Thoracic aorta (tissue), 2 donors: ENCODE measurements around the gene VAPA. TPM values are rescaled to one million over a fixed set of nuclear protein-coding genes. Genes with fewer than 3 reads are reported as not detected.
"Not testable (repeated sequence)": the region's sequence is repeated elsewhere in the genome, so short reads cannot be mapped to it uniquely, and the experiment has no call there.

ENCODE experiments used
- ATAC-seq: fragments of 150-250 bp; one replicate; pipeline ENCODE4 v1.8.0; 2017; ENCODE audit warnings: low read depth; ENCODE audit not compliant: insufficient number of reproducible peaks, low FRiP score
- DNase-seq: peaks from one replicate; pipeline ENCODE4 v3.0.0-alpha.2; 2020; ENCODE audit warnings: low spot score
- H3K27ac ChIP-seq, 2 donors: fragments of 200-600 bp; sonication (generic); 1 replicate in 1 of 2; 2 replicates in 1 of 2; pipeline ENCODE4 v1.5.1; 2016; ENCODE audit warnings: mild to moderate bottlenecking in 2 of 2, moderate library complexity in 2 of 2
- H3K27me3 ChIP-seq: fragments of 200-600 bp; sonication (generic); replicated peaks from 2 replicates; pipeline ENCODE4 v1.6.0; 2016; ENCODE audit warnings: mild to moderate bottlenecking; ENCODE audit not compliant: insufficient read depth
- H3K36me3 ChIP-seq: fragments of 200-600 bp; sonication (generic); one replicate; pipeline ENCODE4 v1.5.1; 2016
- H3K4me1 ChIP-seq, 2 donors: fragments of 200-600 bp; sonication (generic); 1 replicate in 1 of 2; 2 replicates in 1 of 2; pipeline versions ENCODE4 v1.5.1 to v1.6.0; 2016; ENCODE audit warnings: low read depth in 2 of 2, mild to moderate bottlenecking in 1 of 2; ENCODE audit not compliant: control insufficient read depth in 1 of 2
- H3K4me3 ChIP-seq: fragments of 200-600 bp; sonication (generic); 2 replicates; pipeline ENCODE4 v1.5.1; 2016; ENCODE audit warnings: mild to moderate bottlenecking
- H3K9me3 ChIP-seq: fragments of 200-600 bp; sonication (generic); 2 replicates; pipeline ENCODE4 v1.5.1; 2016
- total RNA-seq, 2 donors: library from RNA; depleted of rRNA; stranded (reverse); fragments of >200 nt; gene quantifications; one replicate each; pipeline versions ENCODE4 v1.1.0 to v1.2.3, GENCODE V29; 2016
- TF ChIP-seq, protein P1 (sequence below): fragments of 200-600 bp; sonication (generic); IDR thresholded peaks from one replicate; pipeline ENCODE4 v1.5.1; 2019; ENCODE audit warnings: antibody characterized with exemption

The VAPA gene
- total RNA-seq, 2 donors from 2014 or later: 171 to 195 TPM

DNA sequence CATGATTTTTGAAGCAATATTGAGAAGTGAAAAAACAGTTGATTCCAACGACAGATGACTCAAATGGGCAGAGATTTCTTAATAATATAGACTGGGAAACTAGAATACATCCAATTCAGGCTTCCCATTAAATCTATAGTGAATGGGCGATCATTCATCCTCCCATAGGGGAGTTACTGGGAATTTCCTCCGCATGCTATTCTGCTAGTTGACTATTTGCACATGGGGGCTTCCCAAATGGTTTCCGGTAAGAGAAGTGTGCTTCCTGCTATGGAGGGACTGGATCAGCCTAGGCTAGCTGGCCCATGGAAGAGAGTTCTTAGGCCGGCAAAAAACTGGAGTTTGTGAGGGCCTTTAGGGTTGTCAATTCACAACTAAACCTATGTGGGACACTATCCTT lies 2.6 kb upstream of the VAPA start:
- H3K4me1 ChIP-seq: peaks cover 0 to 13% of the 10 kb centered on the region in 2 donors
- H3K27ac ChIP-seq: no peak overlapping the region
- H3K4me3 ChIP-seq: no peak overlapping the region
- TF ChIP-seq, protein P1, sequence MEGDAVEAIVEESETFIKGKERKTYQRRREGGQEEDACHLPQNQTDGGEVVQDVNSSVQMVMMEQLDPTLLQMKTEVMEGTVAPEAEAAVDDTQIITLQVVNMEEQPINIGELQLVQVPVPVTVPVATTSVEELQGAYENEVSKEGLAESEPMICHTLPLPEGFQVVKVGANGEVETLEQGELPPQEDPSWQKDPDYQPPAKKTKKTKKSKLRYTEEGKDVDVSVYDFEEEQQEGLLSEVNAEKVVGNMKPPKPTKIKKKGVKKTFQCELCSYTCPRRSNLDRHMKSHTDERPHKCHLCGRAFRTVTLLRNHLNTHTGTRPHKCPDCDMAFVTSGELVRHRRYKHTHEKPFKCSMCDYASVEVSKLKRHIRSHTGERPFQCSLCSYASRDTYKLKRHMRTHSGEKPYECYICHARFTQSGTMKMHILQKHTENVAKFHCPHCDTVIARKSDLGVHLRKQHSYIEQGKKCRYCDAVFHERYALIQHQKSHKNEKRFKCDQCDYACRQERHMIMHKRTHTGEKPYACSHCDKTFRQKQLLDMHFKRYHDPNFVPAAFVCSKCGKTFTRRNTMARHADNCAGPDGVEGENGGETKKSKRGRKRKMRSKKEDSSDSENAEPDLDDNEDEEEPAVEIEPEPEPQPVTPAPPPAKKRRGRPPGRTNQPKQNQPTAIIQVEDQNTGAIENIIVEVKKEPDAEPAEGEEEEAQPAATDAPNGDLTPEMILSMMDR: no peak
- H3K27me3 ChIP-seq: no peaks in the 10 kb centered on the region
- no peaks in the 10 kb centered on the region for H3K36me3 ChIP-seq
- ATAC-seq (no peak), DNase-seq (no peak)
- no peaks in the 10 kb centered on the region for H3K9me3 ChIP-seq

GRCh38 chr18:9912285-9912684 lies 1.5 kb upstream of the VAPA start:
- H3K27me3 ChIP-seq, H3K9me3 ChIP-seq, DNase-seq, H3K4me3 ChIP-seq, H3K27ac ChIP-seq, ATAC-seq, H3K36me3 ChIP-seq: not testable (repeated sequence)
- peaks cover 6 to 23% of the 10 kb centered on the region in 2 donors for H3K4me1 ChIP-seq

DNA sequence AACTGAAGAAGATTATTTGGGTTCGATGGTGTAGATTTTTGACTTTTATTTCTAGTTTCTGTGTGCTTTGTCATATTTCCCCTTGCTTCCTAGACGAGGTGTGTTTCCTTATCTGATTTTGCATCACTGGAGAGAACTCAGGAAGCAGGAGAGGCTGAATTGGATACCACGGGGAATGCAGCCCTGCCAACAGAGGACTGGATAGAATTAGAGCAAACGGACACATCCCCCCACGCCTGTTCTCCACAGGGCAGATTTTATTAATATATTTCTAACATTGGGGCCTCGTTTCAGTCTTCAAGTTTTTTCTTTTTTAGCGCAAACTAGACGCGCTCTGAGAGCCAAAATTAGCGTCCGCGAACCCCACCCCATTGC lies 678 bp upstream of the VAPA start:
- ATAC-seq (peak; percentile 14), DNase-seq (no peak)
- H3K27ac ChIP-seq: peak overlapping the region; percentile 98 to 99
- H3K4me3 ChIP-seq: peak overlapping the region; percentile 94
- no peaks in the 10 kb centered on the region for H3K27me3 ChIP-seq
- H3K36me3 ChIP-seq: no peaks in the 10 kb centered on the region
- H3K4me1 ChIP-seq: peaks cover 12 to 32% of the 10 kb centered on the region in 2 donors
- no peaks in the 10 kb centered on the region for H3K9me3 ChIP-seq
- TF ChIP-seq, protein P1: no peak

GRCh38 chr18:9914334-9914583 lies 443 bp downstream of the VAPA start:
- Histone ChIP-seq H3K36me3 (no peaks in the 10 kb centered on the region), H3K9me3 (no peaks in the 10 kb centered on the region), H3K4me1 (peaks cover 24 to 43% of the 10 kb centered on the region in 2 donors), H3K27ac (peak overlapping the region; percentile 98 to 99), H3K4me3 (peak overlapping the region; percentile 94), H3K27me3 (no peaks in the 10 kb centered on the region)
- no peak for DNase-seq
- TF ChIP-seq, protein P1: no peak
- ATAC-seq: no peak

DNA sequence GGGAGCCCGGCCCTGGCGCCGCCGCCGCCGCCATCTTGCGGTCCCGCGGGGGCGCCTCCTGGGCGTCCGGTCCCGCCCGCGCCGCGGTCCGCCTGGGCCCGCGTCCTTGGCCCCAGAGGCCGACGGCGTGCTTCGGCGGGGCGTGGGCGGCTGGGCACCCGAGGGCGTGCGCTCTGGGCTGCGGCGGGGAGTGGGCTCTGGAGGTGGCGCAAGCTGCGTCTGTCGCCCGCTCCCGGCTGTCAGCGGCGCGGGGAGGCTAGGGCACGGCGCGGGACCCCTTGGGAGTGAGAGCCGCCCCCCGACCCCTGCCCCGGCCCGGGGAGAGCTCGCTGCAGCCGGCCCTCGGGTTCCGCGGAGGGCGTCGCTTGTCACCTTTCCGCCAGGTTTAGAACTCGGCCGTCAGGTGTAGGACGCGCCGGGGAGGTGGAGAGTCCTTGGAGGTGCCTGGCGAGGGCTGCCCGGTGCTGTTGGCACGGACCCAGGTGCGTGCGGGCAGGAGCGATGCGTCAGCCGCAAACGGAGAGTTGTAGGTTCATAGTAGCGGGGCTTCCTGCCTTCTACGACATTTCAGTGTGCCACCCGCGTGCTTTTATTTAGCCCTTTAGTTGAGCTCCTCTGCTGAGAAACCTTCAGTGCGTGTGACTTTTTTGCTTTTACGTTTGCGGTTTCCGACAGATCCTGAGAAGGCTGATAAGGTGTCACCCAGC lies 921 bp downstream of the VAPA start:
- peaks cover 28 to 48% of the 10 kb centered on the region in 2 donors for H3K4me1 ChIP-seq

More for the DNA sequence above, 921 bp downstream of the VAPA start:
- Histone ChIP-seq H3K9me3 (no peaks in the 10 kb centered on the region), H3K4me3 (peak overlapping the region; percentile 94), H3K36me3 (no peaks in the 10 kb centered on the region), H3K27me3 (no peaks in the 10 kb centered on the region), H3K27ac (peak overlapping the region; percentile 98 to 99)
- DNase-seq: peak; percentile 49
- ATAC-seq: peak; percentile 10
- TF ChIP-seq, protein P1: no peak
